ENCODE data around the gene ARHGAP26. TPM values are rescaled to one million over a fixed set of nuclear protein-coding genes. Genes with fewer than 3 reads are reported as not detected.

Gene ARHGAP26
- polyA plus RNA-seq, 1 donor, result 14.7 TPM

- DNase-seq, result no peak
Measured at GRCh38 chr5:143164557-143164956, 394.4 kb downstream of the ARHGAP26 start.

GRCh38 chr5:143165049-143165880 is 395.1 kb downstream of the ARHGAP26 start:
- no peak for DNase-seq

GRCh38 chr5:143166090-143166489 is 395.9 kb downstream of the ARHGAP26 start:
- DNase-seq, result no peak

GRCh38 chr5:143166661-143167420 is 396.7 kb downstream of the ARHGAP26 start:
- DNase-seq, result no peak

- DNase-seq, result no peak
Measured at GRCh38 chr5:143168171-143168741, 398.1 kb downstream of the ARHGAP26 start.

GRCh38 chr5:143168921-143169810 is 399.0 kb downstream of the ARHGAP26 start:
- no peak for DNase-seq

GRCh38 chr5:143170104-143170503 is 399.9 kb downstream of the ARHGAP26 start:
- no peak for DNase-seq

GRCh38 chr5:143170977-143171376 is 400.8 kb downstream of the ARHGAP26 start:
- DNase-seq, result no peak

GRCh38 chr5:143172739-143173138 is 402.6 kb downstream of the ARHGAP26 start:
- no peak for DNase-seq

- DNase-seq, result no peak
Measured at GRCh38 chr5:143173139-143173889, 403.1 kb downstream of the ARHGAP26 start.

GRCh38 chr5:143174714-143175398 is 404.7 kb downstream of the ARHGAP26 start:
- DNase-seq, result no peak

GRCh38 chr5:143176048-143176447 is 405.9 kb downstream of the ARHGAP26 start:
- no peak for DNase-seq

- no peak for DNase-seq
Measured at GRCh38 chr5:143177263-143177983, 407.2 kb downstream of the ARHGAP26 start.

GRCh38 chr5:143179126-143179740 is 409.1 kb downstream of the ARHGAP26 start:
- no peak for DNase-seq

GRCh38 chr5:143180751-143181150 is 410.6 kb downstream of the ARHGAP26 start:
- no peak for DNase-seq

- DNase-seq, result no peak
Measured at GRCh38 chr5:143181173-143181572, 411.0 kb downstream of the ARHGAP26 start.

- DNase-seq, result no peak
Measured at GRCh38 chr5:143182106-143182505, 411.9 kb downstream of the ARHGAP26 start.

GRCh38 chr5:143182901-143183820 is 413.0 kb downstream of the ARHGAP26 start:
- DNase-seq, result no peak

Measured in left kidney (tissue), 2 donors.